IgD-negative memory B cell (primary cell): ENCODE measurements around the gene OR2AG2. TPM values are rescaled to one million over a fixed set of nuclear protein-coding genes. Genes with fewer than 3 reads are reported as not detected.
A peak's percentile ranks its signal among the peaks of the same experiment; 100 is the strongest.
"Not testable (repeated sequence)": the region's sequence is repeated elsewhere in the genome, so short reads cannot be mapped to it uniquely, and the experiment has no call there.

ENCODE experiments used
- H3K27ac Mint-ChIP-seq, 3 donors: one replicate each; pipeline ENCODE4 v1.8.0; 2020 to 2022; ENCODE audit warnings: mild to moderate bottlenecking in 3 of 3, mixed read lengths in 3 of 3, moderate library complexity in 1 of 3
- H3K27me3 Mint-ChIP-seq: one replicate; pipeline ENCODE4 v1.8.0; 2021; ENCODE audit warnings: mixed read lengths
- H3K36me3 Mint-ChIP-seq: one replicate; pipeline ENCODE4 v1.8.0; 2020; ENCODE audit warnings: mild to moderate bottlenecking, mixed read lengths
- H3K4me1 Mint-ChIP-seq, 3 donors: one replicate each; pipeline ENCODE4 v1.8.0; 2020 to 2022; ENCODE audit warnings: mixed read lengths in 3 of 3, mild to moderate bottlenecking in 1 of 3
- H3K4me3 Mint-ChIP-seq, 4 donors: one replicate each; pipeline ENCODE4 v1.8.0; 2020 to 2022; ENCODE audit warnings: mild to moderate bottlenecking in 4 of 4, mixed read lengths in 4 of 4, moderate library complexity in 3 of 4
- H3K9me3 Mint-ChIP-seq, 3 donors: one replicate each; pipeline ENCODE4 v1.8.0; 2020 to 2021; ENCODE audit warnings: mixed read lengths in 3 of 3, mild to moderate bottlenecking in 1 of 3
- polyA plus RNA-seq: library from polyadenylated mRNA; unstranded; fragments of 300-500 nt; fragmentation: Illumina TruSeq; gene quantifications from one replicate; pipeline ENCODE4 v1.2.3, GENCODE V29; 2021

Gene OR2AG2, protein sequence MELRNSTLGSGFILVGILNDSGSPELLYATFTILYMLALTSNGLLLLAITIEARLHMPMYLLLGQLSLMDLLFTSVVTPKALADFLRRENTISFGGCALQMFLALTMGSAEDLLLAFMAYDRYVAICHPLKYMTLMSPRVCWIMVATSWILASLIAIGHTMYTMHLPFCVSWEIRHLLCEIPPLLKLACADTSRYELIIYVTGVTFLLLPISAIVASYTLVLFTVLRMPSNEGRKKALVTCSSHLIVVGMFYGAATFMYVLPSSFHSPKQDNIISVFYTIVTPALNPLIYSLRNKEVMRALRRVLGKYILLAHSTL
- polyA plus RNA-seq = not detected

DNA sequence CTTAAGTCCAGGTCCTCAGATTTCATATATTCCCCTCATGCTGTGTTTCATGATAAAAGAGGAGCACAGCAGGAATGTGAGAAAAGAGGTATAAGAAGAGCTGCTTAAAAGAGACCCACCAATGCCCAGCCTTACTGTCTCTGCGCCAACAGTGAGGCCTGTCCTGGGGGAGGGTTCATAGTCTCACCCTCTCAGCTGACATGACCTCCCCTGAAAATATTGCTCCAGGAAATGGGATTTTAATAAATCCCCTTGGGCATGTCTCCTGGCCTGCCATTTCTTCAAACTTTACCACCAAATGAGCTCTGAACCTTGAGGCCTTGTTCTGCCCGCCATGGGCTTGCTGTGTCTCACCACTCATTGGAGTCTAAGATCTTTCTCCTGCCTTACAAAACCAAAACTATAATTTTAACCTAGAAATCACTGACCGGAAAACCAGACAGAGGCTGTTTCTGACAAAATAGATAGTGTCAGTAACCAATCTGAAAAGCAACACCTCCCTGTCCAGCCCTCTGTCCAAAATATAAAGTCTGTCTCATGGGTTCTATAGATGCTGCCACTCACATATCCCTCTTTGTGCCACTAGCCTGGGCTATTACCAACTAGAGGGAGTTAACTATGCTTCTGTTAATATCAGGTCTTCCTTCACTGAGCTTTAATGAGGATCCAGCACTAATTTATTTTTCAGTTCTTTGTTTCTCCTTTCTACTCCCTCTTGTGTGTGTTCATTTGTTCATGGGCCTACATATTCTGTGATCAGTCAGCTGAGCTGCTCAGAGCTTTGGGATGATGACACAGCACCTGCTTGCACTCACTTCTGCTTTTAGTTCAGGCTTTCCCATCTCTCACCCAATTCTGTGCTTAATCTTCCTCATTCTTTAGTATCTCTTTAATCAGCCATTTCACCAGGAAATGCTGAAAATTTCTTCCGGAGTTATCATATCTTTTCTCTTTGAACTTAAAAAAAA, at the start of gene OR2AG2:
Gene OR2AG2 (minus strand): TSS at position 51 of the 968 bp plus-strand sequence. CDS start 3,019 bp downstream, outside the sequence.
- H3K4me3 Mint-ChIP-seq = no peak within 1 kb of the TSS
- no peaks in the 10 kb centered on the region for H3K9me3 Mint-ChIP-seq
- no peaks in the 10 kb centered on the region for H3K36me3 Mint-ChIP-seq
- H3K4me1 Mint-ChIP-seq = peaks cover 6 to 7% (median 7%) of the 10 kb centered on the region in 3 donors
- H3K27me3 Mint-ChIP-seq = no peaks in the 10 kb centered on the region
- peak within 1 kb of the TSS in 1 of 3 donors; percentile 59 for H3K27ac Mint-ChIP-seq

DNA sequence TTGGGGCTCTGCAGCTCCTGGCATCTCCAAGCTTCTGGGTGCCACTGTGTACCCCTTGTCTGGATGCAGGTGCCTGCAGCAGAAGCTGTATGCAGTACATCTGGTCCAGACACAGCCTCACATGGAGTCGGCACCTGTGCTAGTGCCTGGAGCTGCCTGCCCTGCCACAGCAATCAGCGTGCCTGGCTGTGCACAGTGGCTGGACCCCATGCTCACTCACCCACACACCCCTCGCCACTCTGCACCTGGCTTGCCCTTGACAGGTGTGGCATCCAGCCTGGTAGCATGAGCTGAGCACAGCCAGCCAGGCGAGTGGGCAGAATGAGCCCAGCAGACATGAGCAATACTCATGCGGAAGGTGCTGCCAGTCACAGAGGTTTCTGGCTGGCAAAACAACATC, 47.2 kb upstream of the OR2AG2 start:
- Mint-ChIP-seq H3K36me3 (no peaks in the 10 kb centered on the region), H3K9me3 (peaks cover 9 to 11% (median 9%) of the 10 kb centered on the region in 3 donors), H3K27me3 (peaks cover 12% of the 10 kb centered on the region), H3K27ac (no peak overlapping the region), H3K4me3 (no peak overlapping the region), H3K4me1 (no peaks in the 10 kb centered on the region)

DNA sequence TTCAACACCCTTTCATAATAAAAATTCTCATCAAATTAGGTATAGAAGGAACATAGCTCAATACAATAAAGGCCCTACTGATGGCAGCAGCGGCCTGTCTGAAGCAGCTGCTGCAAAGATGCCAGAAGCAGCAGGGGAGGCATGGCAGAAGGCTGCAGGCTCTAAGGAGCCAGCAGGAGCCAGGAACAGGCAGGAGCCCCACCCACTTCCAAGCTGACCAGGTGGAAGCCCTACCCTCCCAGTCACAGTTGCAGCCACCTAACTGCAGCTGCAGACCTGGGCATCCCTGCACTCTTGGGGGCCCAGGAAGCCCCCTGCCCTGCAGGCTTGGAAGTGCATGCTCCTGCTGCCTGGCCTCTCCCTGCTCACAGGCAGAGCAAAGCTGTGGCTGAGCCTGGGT, 45.9 kb upstream of the OR2AG2 start:
- H3K36me3 Mint-ChIP-seq = no peaks in the 10 kb centered on the region
- H3K9me3 Mint-ChIP-seq = peaks cover 9 to 11% (median 9%) of the 10 kb centered on the region in 3 donors
- H3K27ac Mint-ChIP-seq = no peak overlapping the region
- H3K4me3 Mint-ChIP-seq = no peak overlapping the region
- H3K4me1 Mint-ChIP-seq = no peaks in the 10 kb centered on the region
- H3K27me3 Mint-ChIP-seq = peaks cover 17% of the 10 kb centered on the region

DNA sequence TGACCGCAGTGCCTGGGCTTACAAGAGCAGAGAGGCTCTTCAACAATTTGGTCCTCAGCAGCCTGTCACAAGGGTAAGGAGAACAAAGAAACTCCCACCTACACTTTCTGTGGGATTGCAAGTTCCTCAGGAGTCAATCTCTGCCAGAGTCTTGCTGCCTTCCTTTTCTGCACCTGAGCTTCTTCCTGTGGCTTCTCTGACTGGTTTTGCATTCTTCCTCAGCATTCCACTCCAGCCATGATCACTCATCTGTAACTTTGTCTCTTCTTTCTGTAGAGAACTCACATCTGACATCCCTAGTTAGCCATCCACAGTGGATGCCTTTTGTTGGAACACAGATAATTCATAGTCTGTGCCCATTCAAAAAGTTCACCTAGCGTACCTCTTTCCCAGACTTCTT, 41.9 kb upstream of the OR2AG2 start:
- no peaks in the 10 kb centered on the region for H3K36me3 Mint-ChIP-seq
- H3K9me3 Mint-ChIP-seq = peaks cover 0 to 2% (median 0%) of the 10 kb centered on the region in 3 donors
- H3K4me3 Mint-ChIP-seq = no peak overlapping the region
- peaks cover 0 to 2% (median 0%) of the 10 kb centered on the region in 3 donors for H3K4me1 Mint-ChIP-seq
- H3K27me3 Mint-ChIP-seq = peaks cover 16% of the 10 kb centered on the region
- H3K27ac Mint-ChIP-seq = no peak overlapping the region

DNA sequence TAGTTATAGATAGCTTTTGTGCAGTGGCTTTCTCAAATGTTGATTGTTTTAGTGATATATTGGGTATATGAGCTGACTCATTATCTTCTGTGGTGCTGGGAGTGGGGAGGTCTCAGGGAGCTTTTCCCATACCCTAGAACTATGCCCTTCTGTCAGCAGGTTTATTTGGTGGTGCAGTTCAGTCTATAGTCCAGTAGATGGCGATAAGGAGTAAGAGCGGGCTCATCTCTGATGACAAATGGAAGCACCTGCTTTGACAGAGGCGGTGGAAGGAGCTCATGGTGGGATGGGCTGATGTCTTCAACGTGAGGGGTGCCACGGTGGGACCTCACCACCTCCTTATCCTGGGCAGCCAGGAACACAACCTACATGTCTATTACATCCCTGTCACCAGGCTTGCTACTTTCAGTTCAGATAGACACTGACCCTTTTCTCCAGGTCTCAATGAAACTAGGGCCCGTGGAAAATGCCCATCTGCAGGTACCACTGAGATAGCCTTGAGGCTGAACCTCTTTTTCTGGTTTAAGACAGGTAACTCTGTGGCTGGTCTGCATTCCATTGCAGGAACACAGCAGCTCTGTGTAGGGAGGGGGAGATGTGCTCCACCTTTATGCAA, 40.7 kb upstream of the OR2AG2 start:
- Mint-ChIP-seq H3K4me3 (no peak overlapping the region), H3K27me3 (peaks cover 16% of the 10 kb centered on the region), H3K4me1 (peaks cover 0 to 2% (median 0%) of the 10 kb centered on the region in 3 donors), H3K36me3 (no peaks in the 10 kb centered on the region), H3K27ac (no peak overlapping the region), H3K9me3 (peaks cover 0 to 2% (median 0%) of the 10 kb centered on the region in 3 donors)

DNA sequence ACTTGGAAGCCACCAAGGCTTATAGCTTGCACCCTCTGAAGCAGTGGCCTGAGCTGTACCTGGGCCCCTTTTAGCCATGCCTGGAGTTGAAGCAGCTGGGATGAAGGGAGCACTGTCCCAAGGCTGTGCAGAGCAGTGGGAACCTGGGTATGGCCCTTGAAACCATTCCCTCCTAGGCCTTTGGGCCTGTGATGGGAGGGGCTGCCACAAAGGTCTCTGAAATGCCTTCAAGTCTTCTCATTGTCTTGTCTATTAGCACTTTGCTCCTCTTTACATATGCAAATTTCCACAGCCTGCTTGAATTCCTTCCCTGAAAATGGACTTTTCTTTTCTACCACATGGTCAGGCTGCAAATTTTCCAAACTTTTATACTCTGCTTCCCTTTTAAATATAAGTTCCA, 29.3 kb upstream of the OR2AG2 start:
- H3K4me1 Mint-ChIP-seq, H3K27me3 Mint-ChIP-seq, H3K9me3 Mint-ChIP-seq, H3K27ac Mint-ChIP-seq, H3K36me3 Mint-ChIP-seq, H3K4me3 Mint-ChIP-seq: not testable (repeated sequence)

DNA sequence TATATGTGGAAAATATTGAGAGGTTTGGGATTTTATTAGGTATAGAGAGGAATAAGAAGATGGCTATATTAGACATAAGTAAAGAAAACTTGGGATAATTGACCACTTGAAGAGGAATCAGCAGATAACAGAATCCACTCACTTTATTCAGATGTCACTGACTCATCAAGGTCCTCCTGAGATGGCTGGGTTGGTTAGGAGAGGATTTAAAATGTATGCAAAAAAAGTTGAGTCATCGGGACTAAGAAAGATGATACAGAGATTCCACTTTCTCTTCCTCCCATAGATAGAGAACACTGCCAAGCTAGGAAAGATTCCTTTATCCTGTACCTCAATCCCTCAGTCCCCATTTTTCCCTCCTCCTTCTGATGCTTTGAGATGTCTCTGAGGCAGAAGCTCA, 27.6 kb upstream of the OR2AG2 start, which contains the start of gene OR6A2:
Gene OR6A2 (minus strand): TSS at position 288 of the 400 bp plus-strand sequence. CDS start 3,981 bp downstream, outside the sequence.
- no peak within 1 kb of the TSS for H3K4me3 Mint-ChIP-seq
- peaks cover 4 to 10% (median 9%) of the 10 kb centered on the region in 3 donors for H3K9me3 Mint-ChIP-seq
- no peaks in the 10 kb centered on the region for H3K36me3 Mint-ChIP-seq
- H3K4me1 Mint-ChIP-seq = no peaks in the 10 kb centered on the region
- no peak within 1 kb of the TSS for H3K27ac Mint-ChIP-seq
- H3K27me3 Mint-ChIP-seq = no peaks in the 10 kb centered on the region

DNA sequence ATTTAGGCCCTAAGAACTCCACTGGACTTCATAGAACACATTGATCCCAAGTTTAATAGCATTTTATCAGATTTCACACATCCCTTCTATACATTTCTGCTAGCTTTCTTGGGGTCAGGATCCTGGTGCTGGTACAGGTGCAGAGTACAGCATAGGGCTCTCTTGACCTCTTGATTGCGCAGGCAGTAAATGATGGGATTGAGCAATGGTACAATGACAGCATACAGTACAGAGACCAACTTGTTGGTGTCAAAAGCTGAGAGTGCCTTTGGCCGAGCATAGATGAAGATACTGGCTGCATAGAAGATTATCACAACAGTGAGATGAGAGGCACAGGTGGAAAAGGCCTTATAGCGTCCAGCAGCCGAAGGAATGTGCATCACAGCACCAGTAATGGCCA, 22.9 kb upstream of the OR2AG2 start:
- Mint-ChIP-seq H3K9me3 (no peaks in the 10 kb centered on the region), H3K27me3 (no peaks in the 10 kb centered on the region), H3K4me1 (no peaks in the 10 kb centered on the region), H3K4me3 (no peak overlapping the region), H3K27ac (no peak overlapping the region), H3K36me3 (no peaks in the 10 kb centered on the region)

DNA sequence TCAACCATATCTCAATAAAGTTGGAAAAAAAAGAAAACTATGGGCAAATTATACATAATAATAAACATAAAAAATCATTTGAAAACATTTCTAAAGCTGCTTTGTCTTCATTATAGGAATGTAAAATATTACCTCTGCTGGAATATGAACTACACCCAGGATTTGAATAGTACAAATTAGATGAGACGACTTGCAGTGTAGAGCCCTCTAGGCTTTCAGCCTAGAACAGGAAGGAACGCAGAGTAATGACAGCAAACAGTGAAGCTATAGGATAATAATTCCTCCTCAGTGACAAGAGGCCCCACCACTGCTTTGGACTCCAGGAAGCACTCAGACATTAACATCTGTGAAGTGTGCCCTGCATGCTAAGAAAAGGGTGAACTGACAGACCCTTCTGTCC, 18.8 kb upstream of the OR2AG2 start:
- Mint-ChIP-seq H3K4me1 (no peaks in the 10 kb centered on the region), H3K9me3 (no peaks in the 10 kb centered on the region), H3K36me3 (no peaks in the 10 kb centered on the region), H3K4me3 (no peak overlapping the region), H3K27me3 (peaks cover 3% of the 10 kb centered on the region), H3K27ac (no peak overlapping the region)

DNA sequence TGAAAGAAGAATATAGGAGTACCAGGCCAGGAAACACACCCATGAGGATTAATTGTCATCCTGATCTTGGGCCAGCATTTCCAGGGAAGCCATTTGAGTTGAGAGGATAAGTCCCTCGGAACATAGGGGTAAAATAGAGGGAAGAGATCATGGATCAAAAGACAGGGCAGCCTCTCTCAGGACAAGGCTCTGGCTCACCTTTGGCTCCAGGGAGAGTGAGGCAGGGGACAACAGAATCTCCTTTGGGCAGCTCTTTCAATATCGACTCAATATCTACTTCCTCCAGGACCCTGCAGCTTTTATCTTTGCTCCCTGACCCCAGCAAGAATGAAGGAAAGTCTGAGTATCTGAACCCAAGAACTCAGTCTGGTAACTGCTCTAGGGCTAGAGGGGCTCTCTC, 10.9 kb upstream of the OR2AG2 start, which contains the start of gene OR2AG1:
Gene OR2AG1 (plus strand): TSS at position 301 of the 400 bp plus-strand sequence. CDS start 2,018 bp downstream, outside the sequence.
- H3K27me3 Mint-ChIP-seq = peaks cover 14% of the 10 kb centered on the region
- no peaks in the 10 kb centered on the region for H3K4me1 Mint-ChIP-seq
- no peak within 1 kb of the TSS for H3K27ac Mint-ChIP-seq
- no peaks in the 10 kb centered on the region for H3K9me3 Mint-ChIP-seq
- H3K4me3 Mint-ChIP-seq = peak within 1 kb of the TSS in 1 of 4 donors; percentile 20
- H3K36me3 Mint-ChIP-seq = no peaks in the 10 kb centered on the region

DNA sequence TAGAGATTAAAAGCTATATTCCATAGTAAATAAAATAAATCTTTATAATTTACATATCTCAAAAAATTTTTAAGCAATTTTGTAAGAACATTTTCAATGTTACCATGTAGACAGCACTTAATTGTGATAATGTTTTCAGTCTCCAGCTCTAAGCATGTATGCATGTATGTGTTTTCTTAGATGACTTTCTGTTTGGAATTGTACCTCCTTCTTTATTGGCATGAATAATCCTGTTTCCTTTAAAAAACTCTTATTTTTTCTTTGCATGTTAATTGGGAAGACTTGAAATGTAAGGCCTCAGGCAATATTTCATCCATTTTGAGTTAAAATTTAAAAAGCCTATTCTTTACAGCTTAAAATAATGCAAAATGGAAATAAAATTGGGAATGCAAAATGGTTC, 9.1 kb upstream of the OR2AG2 start:
- Mint-ChIP-seq H3K4me1 (no peaks in the 10 kb centered on the region), H3K27ac (no peak overlapping the region), H3K4me3 (no peak overlapping the region), H3K9me3 (no peaks in the 10 kb centered on the region), H3K27me3 (peaks cover 14% of the 10 kb centered on the region), H3K36me3 (no peaks in the 10 kb centered on the region)

DNA sequence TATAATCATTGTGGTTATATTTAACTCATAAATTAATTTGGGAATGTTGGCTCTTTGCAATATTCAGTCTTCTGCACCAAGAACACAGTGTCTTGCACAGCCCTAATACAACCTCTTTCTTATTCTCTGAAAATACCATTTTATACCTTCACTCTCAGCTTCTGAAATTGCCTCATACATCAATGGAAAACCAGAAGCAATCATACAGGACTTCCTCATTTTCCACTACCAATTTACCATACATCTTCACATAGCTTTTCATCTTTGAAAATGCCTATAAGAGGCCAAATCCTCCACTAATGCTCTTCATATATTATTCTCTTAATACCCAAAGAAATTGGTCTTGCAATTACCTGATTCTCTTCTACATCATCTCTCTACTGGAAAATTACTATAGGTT, 6.7 kb upstream of the OR2AG2 start:
- Mint-ChIP-seq H3K27me3 (peaks cover 14% of the 10 kb centered on the region), H3K27ac (no peak overlapping the region), H3K4me3 (no peak overlapping the region), H3K4me1 (no peaks in the 10 kb centered on the region), H3K36me3 (no peaks in the 10 kb centered on the region), H3K9me3 (no peaks in the 10 kb centered on the region)

DNA sequence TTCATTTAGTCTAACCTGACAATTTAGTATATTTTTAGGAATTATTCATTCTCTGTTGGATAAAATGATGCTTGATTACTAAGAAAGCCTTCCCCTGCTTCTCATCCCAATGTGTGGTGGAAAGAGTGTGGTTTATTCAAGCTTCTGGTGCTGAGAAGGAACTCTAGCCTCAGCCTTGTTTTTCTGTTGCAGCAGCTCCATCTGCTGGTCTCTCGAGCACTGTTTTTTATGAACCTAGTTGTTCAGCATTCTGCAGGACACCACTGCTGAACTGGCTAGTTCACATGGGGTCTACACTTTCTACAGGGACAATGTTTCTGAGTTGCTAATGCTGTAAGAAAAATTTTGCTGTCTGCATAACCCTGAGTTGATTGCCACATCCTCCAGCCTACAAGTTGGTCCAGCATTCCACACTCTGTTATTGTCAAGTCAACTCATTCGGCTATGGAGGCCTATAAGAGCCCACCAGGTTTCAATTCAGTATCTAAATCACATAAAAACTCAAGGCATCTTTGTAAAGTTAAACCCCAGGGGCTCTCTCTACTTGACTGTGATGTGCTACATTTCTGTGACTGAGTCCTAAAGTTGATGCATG, 14.3 kb downstream of the OR2AG2 start:
- no peaks in the 10 kb centered on the region for H3K36me3 Mint-ChIP-seq
- H3K27ac Mint-ChIP-seq = no peak overlapping the region
- no peak overlapping the region for H3K4me3 Mint-ChIP-seq
- H3K27me3 Mint-ChIP-seq = peaks cover under 1% of the 10 kb centered on the region
- peaks cover 0 to 5% (median 1%) of the 10 kb centered on the region in 3 donors for H3K4me1 Mint-ChIP-seq
- no peaks in the 10 kb centered on the region for H3K9me3 Mint-ChIP-seq

DNA sequence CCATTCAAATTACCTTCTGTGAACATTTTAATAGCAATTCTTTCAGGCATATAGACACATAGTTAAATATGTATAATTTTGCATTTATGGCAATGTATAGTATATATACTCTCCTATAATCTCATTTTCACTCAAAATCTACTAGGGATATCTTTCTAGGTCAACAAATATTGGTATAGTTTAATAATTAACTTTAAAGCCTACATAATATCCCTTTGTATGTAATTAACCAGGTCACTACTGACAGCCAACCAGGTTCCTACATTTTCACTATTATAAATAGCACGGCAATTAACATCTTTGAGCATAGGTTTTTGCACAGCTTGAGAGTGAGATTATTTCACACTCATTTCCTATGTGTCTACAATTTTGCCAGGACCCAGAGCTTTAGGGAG, 15.8 kb downstream of the OR2AG2 start:
- Mint-ChIP-seq H3K4me1 (peaks cover 0 to 5% (median 1%) of the 10 kb centered on the region in 3 donors), H3K27me3 (no peaks in the 10 kb centered on the region), H3K4me3 (no peak overlapping the region), H3K36me3 (no peaks in the 10 kb centered on the region), H3K9me3 (no peaks in the 10 kb centered on the region), H3K27ac (no peak overlapping the region)
